Peyer's patch (tissue), 4 donors: Measurements from ENCODE around the gene SIRPA. TPM values are rescaled to one million over a fixed set of nuclear protein-coding genes. Genes with fewer than 3 reads are reported as not detected.

Experiments
- DNase-seq, 3 donors: peaks; one replicate each; pipeline ENCODE4 v3.0.0-alpha.2; 2017 to 2019
- H3K27ac ChIP-seq, 4 donors: fragments of 200-600 bp; sonication (generic); one replicate each; pipeline ENCODE4 v1.5.1; 2016 to 2019
- H3K27me3 ChIP-seq, 2 donors: fragments of 200-600 bp; sonication (generic); one replicate each; pipeline ENCODE4 v1.5.1; 2019
- H3K36me3 ChIP-seq, 3 donors: fragments of 200-600 bp; sonication (generic); one replicate each; pipeline ENCODE4 v1.5.1; 2016 to 2019
- H3K4me1 ChIP-seq, 4 donors: fragments of 200-600 bp; sonication (generic); one replicate each; pipeline ENCODE4 v1.5.1; 2016 to 2019
- H3K4me3 ChIP-seq, 4 donors: fragments of 200-600 bp; sonication (generic); 1 replicate in 3 of 4; 2 replicates in 1 of 4; pipeline ENCODE4 v1.5.1; 2016 to 2019; ENCODE audit warnings: mild to moderate bottlenecking in 1 of 4
- H3K9me3 ChIP-seq, 4 donors: fragments of 200-600 bp; sonication (generic); one replicate each; pipeline ENCODE4 v1.5.1; 2016 to 2019; ENCODE audit warnings: mild to moderate bottlenecking in 1 of 4
- POLR2A ChIP-seq, 2 donors: fragments of 450-650 bp; IDR thresholded peaks; one replicate each; pipeline ENCODE4 v1.5.1; 2017; ENCODE audit warnings: antibody characterized with exemption in 2 of 2, mild to moderate bottlenecking in 2 of 2, moderate library complexity in 2 of 2
- total RNA-seq, 4 donors: library from RNA; depleted of rRNA; stranded (reverse); fragments of >200 nt; gene quantifications; one replicate each; pipeline ENCODE4 v1.1.0, GENCODE V29; 2016
- TF ChIP-seq, protein P1 (sequence below), 6 experiments: fragments of 450-650 bp in 4 of 6; fragments of 200-600 bp in 2 of 6; sonication (generic) in 1 of 6; IDR thresholded peaks; one replicate each; pipeline ENCODE4 v1.5.1; 2017 to 2019; ENCODE audit warnings: antibody characterized with exemption in 6 of 6, mild to moderate bottlenecking in 3 of 6, moderate library complexity in 1 of 6

The SIRPA gene
- total RNA-seq, 4 donors from 2014 or later, result 18.2 to 38.2 (median 26.3) TPM

DNA sequence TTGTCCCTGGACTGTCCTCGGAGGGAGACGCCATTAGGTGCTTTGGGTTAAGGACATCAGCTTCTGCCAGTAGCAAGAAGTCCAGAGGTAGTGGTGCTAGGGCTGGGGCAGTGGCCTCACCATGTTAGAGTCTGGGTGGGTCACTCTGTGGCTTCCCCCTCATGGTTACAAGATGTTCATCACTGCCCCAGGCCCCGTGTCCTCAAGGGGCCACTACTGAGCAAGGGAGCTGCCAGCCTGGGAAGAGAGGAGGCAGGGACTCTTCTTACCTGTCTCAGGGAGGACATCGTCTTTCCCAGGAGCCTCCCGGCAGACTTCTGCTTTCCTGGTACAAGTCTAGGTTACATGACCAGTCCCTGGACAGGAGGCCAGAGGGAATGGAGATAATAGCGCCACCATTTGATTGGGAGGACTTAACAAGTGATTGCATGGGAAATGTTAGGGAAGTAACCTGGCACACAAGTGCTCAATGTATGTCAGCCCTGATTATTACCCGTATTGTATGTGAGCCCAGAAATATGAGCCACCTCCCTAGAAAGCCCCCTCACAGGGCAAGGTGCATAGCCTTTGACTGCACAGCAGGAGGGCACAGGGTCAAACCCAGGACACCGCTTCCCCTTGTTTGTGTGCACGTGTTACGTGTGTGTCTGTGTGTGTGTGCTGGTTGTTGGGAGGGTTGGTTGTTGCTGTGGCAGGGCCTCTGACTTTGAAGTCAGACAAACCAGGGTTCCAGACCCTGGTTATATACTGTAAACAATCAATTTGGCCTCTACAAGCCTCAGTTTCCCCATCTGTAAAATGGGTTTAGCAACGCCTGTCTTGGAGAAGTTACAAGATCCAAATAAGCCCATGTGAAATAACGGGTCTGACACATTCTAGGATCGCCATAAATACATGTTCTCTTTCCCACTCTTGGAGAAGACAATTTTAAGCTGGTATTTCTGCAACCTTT lies 30.0 kb downstream of the SIRPA start:
- H3K4me3 ChIP-seq, result no peak overlapping the region
- H3K27me3 ChIP-seq, result no peaks in the 10 kb centered on the region
- no peaks in the 10 kb centered on the region for H3K9me3 ChIP-seq
- no peak for DNase-seq
- H3K27ac ChIP-seq, result no peak overlapping the region
- TF ChIP-seq, protein P1, sequence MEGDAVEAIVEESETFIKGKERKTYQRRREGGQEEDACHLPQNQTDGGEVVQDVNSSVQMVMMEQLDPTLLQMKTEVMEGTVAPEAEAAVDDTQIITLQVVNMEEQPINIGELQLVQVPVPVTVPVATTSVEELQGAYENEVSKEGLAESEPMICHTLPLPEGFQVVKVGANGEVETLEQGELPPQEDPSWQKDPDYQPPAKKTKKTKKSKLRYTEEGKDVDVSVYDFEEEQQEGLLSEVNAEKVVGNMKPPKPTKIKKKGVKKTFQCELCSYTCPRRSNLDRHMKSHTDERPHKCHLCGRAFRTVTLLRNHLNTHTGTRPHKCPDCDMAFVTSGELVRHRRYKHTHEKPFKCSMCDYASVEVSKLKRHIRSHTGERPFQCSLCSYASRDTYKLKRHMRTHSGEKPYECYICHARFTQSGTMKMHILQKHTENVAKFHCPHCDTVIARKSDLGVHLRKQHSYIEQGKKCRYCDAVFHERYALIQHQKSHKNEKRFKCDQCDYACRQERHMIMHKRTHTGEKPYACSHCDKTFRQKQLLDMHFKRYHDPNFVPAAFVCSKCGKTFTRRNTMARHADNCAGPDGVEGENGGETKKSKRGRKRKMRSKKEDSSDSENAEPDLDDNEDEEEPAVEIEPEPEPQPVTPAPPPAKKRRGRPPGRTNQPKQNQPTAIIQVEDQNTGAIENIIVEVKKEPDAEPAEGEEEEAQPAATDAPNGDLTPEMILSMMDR (IDR thresholded peaks at IDR 0.05), result no peak
- no peak for TF ChIP-seq POLR2A (IDR thresholded peaks at IDR 0.05)
- peaks cover 0 to 19% (median 0%) of the 10 kb centered on the region in 3 donors for H3K36me3 ChIP-seq
- H3K4me1 ChIP-seq, result peaks cover 0 to 8% (median 0%) of the 10 kb centered on the region in 4 donors

DNA sequence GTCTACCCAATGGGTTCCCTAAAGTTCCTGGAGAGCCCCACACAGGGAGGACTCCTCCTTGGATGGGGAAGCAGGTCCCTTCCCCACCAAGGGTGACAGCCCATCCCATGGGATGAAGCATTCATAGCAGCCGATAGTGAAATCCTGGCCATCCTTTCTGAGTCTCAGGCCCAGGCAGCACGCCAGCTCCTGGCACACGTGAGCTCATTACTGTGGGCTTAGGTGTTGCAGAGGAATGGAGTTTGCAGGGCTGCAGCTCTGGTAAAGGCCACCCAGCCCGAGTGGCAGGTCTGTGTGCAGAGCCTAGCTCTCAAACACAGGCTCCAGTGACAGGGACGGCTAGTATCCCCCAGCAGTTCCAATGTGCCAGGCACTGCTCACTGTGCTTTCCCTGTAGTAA lies 31.0 kb downstream of the SIRPA start:
- DNase-seq, result no peak
- TF ChIP-seq POLR2A (IDR thresholded peaks at IDR 0.05), result no peak
- TF ChIP-seq, protein P1 (IDR thresholded peaks at IDR 0.05), result no peak
- H3K27ac ChIP-seq, result no peak overlapping the region
- H3K27me3 ChIP-seq, result no peaks in the 10 kb centered on the region
- peaks cover 0 to 19% (median 0%) of the 10 kb centered on the region in 3 donors for H3K36me3 ChIP-seq
- no peaks in the 10 kb centered on the region for H3K9me3 ChIP-seq
- no peaks in the 10 kb centered on the region for H3K4me1 ChIP-seq
- H3K4me3 ChIP-seq, result no peak overlapping the region

DNA sequence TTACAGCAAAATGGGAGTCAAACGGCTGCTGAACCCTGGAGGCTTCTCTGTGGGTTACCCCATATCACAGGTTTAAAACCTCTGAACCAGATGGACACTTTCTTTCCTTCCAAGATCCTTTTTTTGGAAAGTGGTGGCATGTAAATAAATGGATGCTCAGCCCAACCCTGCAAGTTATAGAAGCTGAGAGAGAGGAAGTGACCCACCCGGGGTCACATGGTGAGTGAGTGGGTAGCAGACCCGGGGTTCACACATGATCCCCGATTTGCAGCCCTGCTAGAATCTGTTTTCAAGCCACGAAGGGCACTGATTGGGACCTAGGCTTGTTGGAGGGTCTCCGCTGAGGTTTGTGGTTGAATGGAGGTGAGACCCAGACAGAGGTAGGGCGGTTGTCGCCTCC lies 32.0 kb downstream of the SIRPA start:
- no peak for DNase-seq
- peaks cover 0 to 19% (median 0%) of the 10 kb centered on the region in 3 donors for H3K36me3 ChIP-seq
- H3K9me3 ChIP-seq, result no peaks in the 10 kb centered on the region
- no peak overlapping the region for H3K4me3 ChIP-seq
- TF ChIP-seq POLR2A (IDR thresholded peaks at IDR 0.05), result no peak
- TF ChIP-seq, protein P1 (IDR thresholded peaks at IDR 0.05), result no peak
- H3K4me1 ChIP-seq, result no peaks in the 10 kb centered on the region
- H3K27ac ChIP-seq, result no peak overlapping the region
- no peaks in the 10 kb centered on the region for H3K27me3 ChIP-seq

DNA sequence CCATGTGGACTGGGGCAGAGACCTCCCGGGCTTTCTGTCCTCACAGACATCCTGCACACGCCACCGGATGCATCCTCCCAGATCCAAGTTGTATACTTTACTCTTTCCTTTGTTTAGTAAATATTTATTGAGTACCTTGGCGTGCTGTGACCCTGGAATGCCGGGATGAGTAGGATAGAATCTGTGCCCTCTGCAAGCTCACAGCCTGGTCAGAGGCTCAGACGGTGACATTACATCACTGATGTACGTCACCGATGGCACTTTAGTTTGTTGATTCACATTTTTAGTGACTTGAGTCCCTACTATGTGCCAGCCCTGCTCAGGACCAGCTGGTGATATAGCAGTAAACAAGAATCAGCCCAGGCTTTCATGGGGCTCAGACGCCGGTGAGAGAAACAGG lies 32.9 kb downstream of the SIRPA start:
- Histone ChIP-seq H3K27ac (no peak overlapping the region), H3K4me1 (no peaks in the 10 kb centered on the region), H3K9me3 (no peaks in the 10 kb centered on the region), H3K4me3 (no peak overlapping the region), H3K27me3 (no peaks in the 10 kb centered on the region), H3K36me3 (peaks cover 0 to 12% (median 0%) of the 10 kb centered on the region in 3 donors)
- no peak for TF ChIP-seq POLR2A (IDR thresholded peaks at IDR 0.05)
- TF ChIP-seq, protein P1 (IDR thresholded peaks at IDR 0.05), result no peak
- DNase-seq, result no peak

DNA sequence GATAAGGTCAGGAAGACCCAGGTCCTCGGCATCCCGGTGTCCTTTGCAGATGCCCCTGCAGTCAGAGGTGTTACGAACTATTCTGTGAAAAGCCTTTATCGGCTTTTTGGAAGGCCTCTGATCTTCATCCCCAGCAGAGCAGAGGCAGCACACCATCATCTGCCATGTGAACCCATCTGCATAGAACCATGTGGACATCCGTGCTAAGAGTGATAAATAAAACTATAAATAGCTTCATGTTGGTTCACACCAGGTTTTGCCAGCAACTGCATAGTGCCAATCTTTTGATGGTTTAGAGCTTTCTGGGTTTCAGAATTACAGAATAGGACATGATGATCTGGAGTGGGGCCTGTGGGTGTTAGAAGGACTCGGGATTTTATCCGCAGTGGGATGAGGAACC lies 33.6 kb downstream of the SIRPA start:
- Histone ChIP-seq H3K4me3 (no peak overlapping the region), H3K9me3 (no peaks in the 10 kb centered on the region), H3K27ac (no peak overlapping the region), H3K4me1 (no peaks in the 10 kb centered on the region), H3K27me3 (no peaks in the 10 kb centered on the region), H3K36me3 (peaks cover 0 to 8% (median 0%) of the 10 kb centered on the region in 3 donors)
- no peak for DNase-seq
- no peak for TF ChIP-seq POLR2A (IDR thresholded peaks at IDR 0.05)
- TF ChIP-seq, protein P1 (IDR thresholded peaks at IDR 0.05), result no peak
